HepG2 (cell line): Measurements from ENCODE around the gene USP34. TPM values are rescaled to one million over a fixed set of nuclear protein-coding genes. Genes with fewer than 3 reads are reported as not detected.

Source experiments
- ATAC-seq: fragments of 200-7000 bp; cut with Tn5 transposase; 3 replicates; pipeline ENCODE4 v1.9.1; 2020; ENCODE audit warnings: mild to moderate bottlenecking, moderate library complexity
- BruUV-seq: library from RNA; stranded (reverse); fragments of 400-500 nt; replicated peaks from 2 replicates; lab custom pipeline; 2021; lab: Mats Ljungman, UMichigan
- CTCF ChIA-PET: fragments of 300-600 bp; formaldehyde crosslinking; extraction: SDS; loops from one replicate; lab custom pipeline; 2021; ENCODE audit warnings: low total read pairs, inconsistent platforms, low intra/inter-chr PET ratio; lab: Yijun Ruan, JAX
- POLR2A ChIA-PET: fragments of 350-600 bp; sonication (Branson Sonifier 250); formaldehyde crosslinking; loops from one replicate; lab custom pipeline; 2020; ENCODE audit warnings: antibody characterized with exemption, inconsistent platforms; lab: Yijun Ruan, JAX
- DNase-seq: peaks from one replicate; pipeline ENCODE4 v3.0.0-alpha.2; 2015; ENCODE audit warnings: low spot score
- FAIRE-seq: peaks from 3 replicates; lab custom pipeline; 2011; peaks lifted over from hg19 to GRCh38; lab: Jason Lieb, UNC
- H2AFZ ChIP-seq: one replicate; pipeline ENCODE4 v1.6.1; 2011; ENCODE audit warnings: low read length, inconsistent platforms
- H3K27ac ChIP-seq: fragments of 300-600 bp; 3 replicates; pipeline ENCODE4 v1.8.0; 2011; ENCODE audit warnings: mixed run types, mild to moderate bottlenecking, mixed read lengths, low read length, inconsistent platforms; ENCODE audit not compliant: insufficient read depth; ENCODE audit errors: extremely low read length
- H3K27me3 ChIP-seq, 2 experiments: fragments of 200-600 bp in 1 of 2; 2 replicates in 1 of 2; 3 replicates in 1 of 2; pipeline versions ENCODE4 v1.6.0 to v1.8.0; 2011; ENCODE audit warnings: low read length in 2 of 2, mild to moderate bottlenecking in 2 of 2, moderate library complexity in 2 of 2, inconsistent platforms in 1 of 2; ENCODE audit not compliant: insufficient read depth in 2 of 2, control insufficient read depth in 1 of 2
- H3K36me3 ChIP-seq, 2 experiments: fragments of 200-600 bp in 1 of 2; replicated peaks in 1 of 2; 2 replicates in 1 of 2; 3 replicates in 1 of 2; pipeline versions ENCODE4 v1.5.1 to v1.8.0; 2011; ENCODE audit warnings: low read length in 2 of 2, inconsistent platforms in 1 of 2; ENCODE audit not compliant: insufficient read depth in 2 of 2, control insufficient read depth in 1 of 2
- H3K4me1 ChIP-seq: 2 replicates; pipeline ENCODE4 v1.5.1; 2012; ENCODE audit warnings: low read length, inconsistent platforms; ENCODE audit not compliant: insufficient read depth
- H3K4me2 ChIP-seq: 2 replicates; pipeline ENCODE4 v1.6.0; 2011; ENCODE audit warnings: low read depth, low read length, inconsistent platforms
- H3K4me3 ChIP-seq, 3 experiments: fragments of 200-600 bp in 1 of 3; sonication (generic), shearing (Covaris generic) in 1 of 3; replicated peaks in 1 of 3; 2 replicates each; pipeline ENCODE4 v1.5.1; 2011 to 2016; ENCODE audit warnings: low read length in 3 of 3, inconsistent platforms in 2 of 3, low read depth in 2 of 3, mild to moderate bottlenecking in 2 of 3, control low read depth in 1 of 3, mixed read lengths in 1 of 3; ENCODE audit not compliant: insufficient read depth in 1 of 3
- H3K79me2 ChIP-seq: one replicate; pipeline ENCODE4 v1.6.1; 2011; ENCODE audit warnings: low read length, inconsistent platforms; ENCODE audit not compliant: insufficient read depth
- H3K9ac ChIP-seq: 2 replicates; pipeline ENCODE4 v1.6.0; 2011; ENCODE audit warnings: mild to moderate bottlenecking, low read depth, low read length, inconsistent platforms; ENCODE audit not compliant: insufficient read depth
- H3K9me3 ChIP-seq: 2 replicates; pipeline ENCODE4 v1.5.1; 2012; ENCODE audit warnings: mild to moderate bottlenecking, low read length
- H4K20me1 ChIP-seq: 2 replicates; pipeline ENCODE4 v1.6.0; 2011; ENCODE audit warnings: inconsistent platforms, mild to moderate bottlenecking, low read length, moderate library complexity; ENCODE audit not compliant: insufficient read depth
- CEBPB ChIP-seq: IDR thresholded peaks from 2 replicates; pipeline ENCODE4 v1.6.1; 2011; ENCODE audit warnings: low read depth, low read length, improper control_type of control experiment, borderline replicate concordance
- ERF ChIP-seq: IDR thresholded peaks from 2 replicates; pipeline ENCODE4 v1.6.1; 2018; ENCODE audit warnings: missing biosample characterization, missing genetic modification reagents
- GTF2F1 ChIP-seq: fragments of 150-350 bp; IDR thresholded peaks from 2 replicates; pipeline ENCODE4 v1.6.1; 2014; ENCODE audit warnings: low read length
- HDAC2 ChIP-seq: sonication (generic); formaldehyde crosslinking; IDR thresholded peaks from 2 replicates; pipeline ENCODE4 v1.4.0; 2020; ENCODE audit warnings: missing genetic modification reagents
- ISL2 ChIP-seq: sonication (generic); formaldehyde crosslinking; IDR thresholded peaks from 2 replicates; pipeline ENCODE4 v1.5.0; 2020; ENCODE audit warnings: missing genetic modification reagents
- PATZ1 ChIP-seq: sonication (generic); formaldehyde crosslinking; IDR thresholded peaks from 2 replicates; pipeline ENCODE4 v1.4.0; 2020; ENCODE audit warnings: missing genetic modification reagents
- POLR2AphosphoS5 ChIP-seq: IDR thresholded peaks from 2 replicates; pipeline ENCODE4 v1.6.1; 2012; ENCODE audit warnings: low read depth, low read length
- REPIN1 ChIP-seq: sonication (generic); formaldehyde crosslinking; IDR thresholded peaks from 2 replicates; pipeline ENCODE4 v1.8.0; 2022; ENCODE audit warnings: missing genetic modification reagents, low read depth, mild to moderate bottlenecking, borderline replicate concordance
- TFAP4 ChIP-seq: sonication (generic); IDR thresholded peaks from 2 replicates; pipeline ENCODE4 v1.6.1; 2016; ENCODE audit warnings: low read depth, borderline replicate concordance
- ZNF558 ChIP-seq: sonication (generic); formaldehyde crosslinking; IDR thresholded peaks from 2 replicates; pipeline ENCODE4 v1.9.0; 2022; ENCODE audit warnings: mild to moderate bottlenecking, missing genetic modification reagents, borderline replicate concordance
- WGBS: methylation state at CpG from one replicate; pipeline ENCODE4 v1.1.6; 2017; ENCODE audit warnings: low lambda C conversion rate; 5-methylcytosine and 5-hydroxymethylcytosine counted together
- in situ Hi-C: cut with HindIII; loops from 2 replicates; pipeline ENCODE4 v1.10.0; 2017; ENCODE audit warnings: low pct_unique_long_range_greater_than_20kb; ENCODE audit not compliant: extremely low pct_ligation_motif_present
- intact Hi-C: fragments of 100-400 bp; cut with micrococcal nuclease; formaldehyde crosslinking; loops from one replicate; pipeline ENCODE4 v1.10.0; 2022; ENCODE audit not compliant: unreplicated experiment
- polyA plus RNA-seq, 8 experiments: library from polyadenylated mRNA; depleted of rRNA in 3 of 8; stranded (reverse) in 7 of 8; unstranded in 1 of 8; fragments of >200 nt; fragmentation: Illumina TruSeq in 4 of 8; extraction: Trizol in 4 of 8; gene quantifications; 2 replicates each; pipeline versions ENCODE4 v1.2.1 to v1.2.3, GENCODE V29; 2011 to 2016; ENCODE audit warnings: low read depth in 4 of 8, missing spikeins in 1 of 8, mixed read lengths in 1 of 8; ENCODE audit not compliant: insufficient read depth in 1 of 8
- total RNA-seq, 5 experiments: library from RNA; depleted of rRNA; stranded (reverse); fragments of >200 nt; fragmentation: Illumina TruSeq; extraction: Trizol; gene quantifications; 2 replicates each; pipeline ENCODE4 v1.2.3, GENCODE V29; 2016; ENCODE audit warnings: low read depth in 1 of 5

USP34 gene
- total and polyA plus RNA-seq, 2 of the 13 experiments (the other 11 are each of a cell fraction or from before 2014, with no cell fraction given): 99.2 to 100 TPM

GRCh38 chr2:61415265-61415664, 55.6 kb downstream of the USP34 start:
- no peak overlapping the region for H3K4me2 ChIP-seq
- no peaks in the 10 kb centered on the region for H3K27me3 ChIP-seq
- in situ Hi-C loops: no loop called here
- peaks cover 17% of the 10 kb centered on the region for H4K20me1 ChIP-seq
- no TSS peak for BruUV-seq
- no peak for TF ChIP-seq ZNF558 (CRISPR knock-in tag)
- TF ChIP-seq ISL2 (CRISPR knock-in tag): no peak
- TF ChIP-seq HDAC2 (CRISPR knock-in tag): no peak
- TF ChIP-seq POLR2AphosphoS5: no peak
- TF ChIP-seq TFAP4: no peak
- no peak for TF ChIP-seq REPIN1
- TF ChIP-seq PATZ1 (CRISPR knock-in tag): no peak
- no peak for TF ChIP-seq GTF2F1
- TF ChIP-seq ERF: no peak
- TF ChIP-seq CEBPB: no peak
- TF ChIP-seq, all 625 proteins: peak for 0
- ChIA-PET POLR2A (no interaction called here), CTCF (no interaction called here)
- intact Hi-C loops: no loop called here
- Histone ChIP-seq H3K4me3 (no peak overlapping the region), H3K4me1 (peaks cover 20% of the 10 kb centered on the region), H3K9ac (no peak overlapping the region), H3K9me3 (no peaks in the 10 kb centered on the region), H3K27ac (no peak overlapping the region), H3K79me2 (peaks cover 53% of the 10 kb centered on the region), H3K36me3 (peaks cover 8 to 28% of the 10 kb centered on the region in 2 experiments), H2AFZ (no peak overlapping the region)
- no peak for ATAC-seq
- WGBS: 95% methylated on average over 1 of the region's 1 CpG
- FAIRE-seq: no peak
- DNase-seq: no peak
